NCI-H1092 (cell line): ENCODE measurements around the gene SLC30A1.
"Not testable (repeated sequence)": the region's sequence is repeated elsewhere in the genome, so short reads cannot be mapped to it uniquely, and the experiment has no call there.

Experiments used
- DNase-seq: peaks from one replicate; lab custom pipeline; 2025; lab: John Stamatoyannopoulos, UW

The SLC30A1 gene, protein sequence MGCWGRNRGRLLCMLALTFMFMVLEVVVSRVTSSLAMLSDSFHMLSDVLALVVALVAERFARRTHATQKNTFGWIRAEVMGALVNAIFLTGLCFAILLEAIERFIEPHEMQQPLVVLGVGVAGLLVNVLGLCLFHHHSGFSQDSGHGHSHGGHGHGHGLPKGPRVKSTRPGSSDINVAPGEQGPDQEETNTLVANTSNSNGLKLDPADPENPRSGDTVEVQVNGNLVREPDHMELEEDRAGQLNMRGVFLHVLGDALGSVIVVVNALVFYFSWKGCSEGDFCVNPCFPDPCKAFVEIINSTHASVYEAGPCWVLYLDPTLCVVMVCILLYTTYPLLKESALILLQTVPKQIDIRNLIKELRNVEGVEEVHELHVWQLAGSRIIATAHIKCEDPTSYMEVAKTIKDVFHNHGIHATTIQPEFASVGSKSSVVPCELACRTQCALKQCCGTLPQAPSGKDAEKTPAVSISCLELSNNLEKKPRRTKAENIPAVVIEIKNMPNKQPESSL

DNA sequence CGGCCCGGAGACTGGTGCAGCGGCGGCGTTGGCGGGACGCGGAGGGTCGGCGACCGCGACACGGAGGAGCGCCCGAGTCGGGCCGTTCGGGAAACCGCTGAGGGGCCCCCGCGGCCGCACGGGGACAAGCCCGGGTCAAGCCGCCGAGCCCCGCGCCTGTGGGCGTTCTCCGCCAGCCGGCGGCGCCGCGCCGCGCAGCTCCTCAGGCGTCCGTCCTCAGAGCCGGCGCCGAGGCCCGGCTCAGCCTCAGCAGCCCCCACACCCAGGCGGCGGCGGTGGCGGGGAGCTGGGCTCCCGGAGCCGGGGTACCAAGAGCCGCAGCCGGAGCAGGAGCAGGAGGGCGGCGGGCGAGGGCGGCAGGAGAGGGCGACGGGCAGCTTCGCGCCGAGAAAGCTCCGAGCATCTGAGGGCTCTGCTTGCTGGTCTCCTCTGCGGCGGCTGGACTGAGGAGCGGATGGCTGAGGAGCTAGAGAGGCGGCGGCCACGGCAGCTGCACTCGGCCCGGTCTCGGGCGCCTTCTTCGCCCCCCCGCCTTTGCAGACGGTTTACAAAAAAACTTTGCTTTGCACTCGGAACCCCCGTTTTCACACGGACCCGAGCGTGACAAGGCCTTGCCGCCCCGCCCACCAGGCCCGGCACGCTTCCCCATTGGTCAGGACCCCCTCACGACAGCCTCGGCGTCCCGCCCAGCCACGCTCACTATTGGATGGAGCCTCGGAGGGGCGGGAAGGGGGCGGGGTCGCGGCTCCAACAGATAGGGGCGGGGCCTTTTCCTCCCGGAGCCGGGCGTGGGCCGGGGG, at the start of gene SLC30A1:
SLC30A1 (minus strand) TSS at position 522 of the 800 bp plus-strand sequence. CDS start 549 bp downstream, outside the sequence.
- DNase-seq = peak; percentile 98

DNA sequence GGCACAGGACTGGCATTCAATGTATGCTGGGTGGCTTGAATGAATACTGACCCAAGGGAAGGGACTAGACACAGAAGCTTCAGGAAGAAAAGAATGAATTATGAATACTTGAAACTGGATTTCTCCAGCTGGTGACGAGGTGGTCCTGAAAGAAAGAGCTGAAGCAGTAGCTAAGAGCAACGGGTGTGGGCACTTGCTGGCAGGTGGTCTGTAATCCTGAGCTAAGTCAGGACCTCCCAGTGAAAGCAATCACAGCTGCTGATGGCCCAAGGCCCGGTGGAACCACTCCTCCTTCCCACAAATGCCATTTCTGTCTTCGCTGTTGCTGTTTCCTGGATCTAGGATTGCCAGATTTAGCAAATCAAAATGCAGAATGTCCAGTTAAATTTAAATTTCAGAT, 49.5 kb upstream of the SLC30A1 start:
- DNase-seq = no peak

DNA sequence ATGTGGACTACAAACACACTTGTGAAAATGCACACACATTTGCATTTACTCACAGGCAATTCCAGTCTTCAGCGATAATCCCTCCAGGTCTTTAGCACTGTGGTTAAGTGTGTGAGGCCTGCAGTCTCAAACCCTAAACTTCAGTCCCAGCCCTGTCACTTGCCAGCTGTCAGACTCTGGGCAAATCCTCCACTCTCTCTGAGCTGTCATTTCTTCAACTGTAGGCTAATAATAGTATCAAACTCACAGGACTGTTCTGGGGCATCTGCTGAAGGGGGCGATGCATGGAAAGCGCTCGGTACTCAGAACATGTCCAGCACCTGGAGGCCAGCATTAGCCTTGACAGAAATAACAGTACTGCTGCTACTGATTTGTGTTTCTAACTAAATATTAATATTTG, 48.3 kb upstream of the SLC30A1 start:
- DNase-seq = no peak

DNA sequence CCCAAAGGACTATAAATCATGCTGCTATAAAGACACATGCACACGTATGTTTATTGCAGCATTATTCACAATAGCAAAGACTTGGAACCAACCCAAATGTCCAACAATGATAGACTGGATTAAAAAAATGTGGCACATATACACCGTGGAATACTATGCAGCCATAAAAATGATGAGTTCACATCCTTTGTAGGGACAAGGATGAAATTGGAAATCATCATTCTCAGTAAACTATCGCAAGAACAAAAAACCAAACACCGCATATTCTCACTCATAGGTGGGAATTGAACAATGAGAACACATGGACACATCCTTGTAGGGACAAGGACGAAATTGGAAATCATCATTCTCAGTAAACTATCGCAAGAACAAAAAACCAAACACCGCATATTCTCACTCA, 46.9 kb upstream of the SLC30A1 start:
- not testable (repeated sequence) for DNase-seq

DNA sequence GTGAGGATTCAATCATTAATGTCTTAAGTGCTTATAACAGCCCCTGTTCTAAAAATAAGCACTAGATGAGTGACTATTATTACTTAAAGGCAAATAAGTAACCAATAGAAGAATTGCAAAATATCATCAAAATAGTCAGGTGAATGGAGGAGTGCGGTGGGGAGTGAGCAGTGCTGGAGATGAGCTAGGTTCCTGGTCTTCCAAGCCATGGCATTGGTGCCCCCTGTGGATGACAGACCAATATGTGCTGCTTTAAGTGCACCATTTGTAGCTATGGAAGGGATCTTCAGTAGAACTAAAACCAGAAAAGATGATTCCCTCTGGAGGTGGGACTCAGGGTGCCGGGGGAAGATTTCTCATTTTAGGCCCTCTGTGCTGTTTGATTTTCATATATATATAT, 46.1 kb upstream of the SLC30A1 start:
- no peak for DNase-seq

DNA sequence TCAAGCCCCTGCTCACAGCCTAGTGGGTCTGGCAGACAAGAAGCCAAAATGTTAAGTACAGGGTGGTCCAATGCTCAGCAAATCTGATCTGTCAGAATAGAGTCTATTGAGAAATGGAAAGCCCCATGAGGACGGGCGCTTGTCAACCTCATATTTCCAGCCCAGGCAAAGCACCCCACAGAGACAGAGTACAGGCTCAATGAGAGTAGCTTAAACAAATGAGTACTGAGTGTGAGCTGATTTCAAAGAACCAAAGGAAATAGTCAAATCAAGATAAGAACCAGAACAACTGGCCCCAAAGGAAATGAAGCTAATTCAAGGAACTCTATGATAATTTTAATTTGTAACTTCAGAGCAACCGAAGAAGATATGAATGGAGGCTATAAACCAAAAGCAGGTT, 44.6 kb upstream of the SLC30A1 start:
- no peak for DNase-seq

DNA sequence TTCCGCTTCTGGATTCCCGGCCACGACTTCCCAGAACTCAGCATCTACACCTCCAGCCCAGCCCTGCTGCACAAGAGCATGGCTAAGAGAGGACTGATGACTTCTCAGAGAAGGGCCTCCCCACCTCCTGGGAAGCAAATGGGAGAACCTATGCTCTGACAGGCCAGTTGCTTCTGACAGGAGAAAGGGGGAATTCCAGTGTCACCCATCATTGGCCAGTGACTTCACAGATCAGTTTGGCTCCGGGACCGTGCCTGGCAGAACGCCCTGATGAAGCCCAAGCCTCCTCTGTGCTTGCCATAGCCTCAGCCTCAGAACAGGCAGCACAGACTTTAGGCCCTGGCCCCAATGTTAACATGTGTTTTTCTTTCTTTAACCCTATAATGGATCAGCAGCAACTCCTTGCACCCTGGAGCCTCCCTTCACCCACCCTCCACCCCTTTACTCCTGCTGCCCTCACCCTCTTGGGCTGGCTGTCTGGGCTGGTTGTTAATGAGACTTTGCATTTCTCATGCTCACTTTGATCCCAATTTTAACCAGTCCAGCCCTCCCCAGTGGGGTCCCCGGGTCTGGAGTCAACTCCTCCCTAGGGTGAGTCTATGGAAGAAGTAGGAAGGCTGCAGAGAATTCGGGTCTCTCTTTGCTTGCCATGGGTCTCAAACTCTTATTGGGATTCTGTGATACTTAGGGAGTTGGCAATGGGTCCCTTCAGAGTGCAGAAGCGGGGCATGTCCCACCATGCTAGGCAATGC, 42.7 kb upstream of the SLC30A1 start:
- DNase-seq = no peak

DNA sequence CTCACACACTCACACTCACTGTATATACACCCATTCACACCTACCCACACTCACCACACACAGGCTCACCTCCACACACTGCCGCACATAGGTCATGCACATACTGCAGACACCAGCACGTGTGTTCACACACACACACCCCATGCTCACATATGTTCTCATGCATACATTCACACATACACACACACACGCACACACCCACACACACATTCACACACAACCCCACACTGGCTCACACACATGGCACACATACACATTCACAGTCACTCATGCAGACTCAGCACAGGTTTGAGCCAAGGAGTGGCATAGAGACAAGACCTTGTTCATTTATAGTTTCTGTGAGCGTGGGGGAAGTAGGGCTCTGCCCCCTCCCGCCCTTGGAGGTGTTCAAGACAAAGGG, 41.1 kb upstream of the SLC30A1 start:
- DNase-seq = no peak

DNA sequence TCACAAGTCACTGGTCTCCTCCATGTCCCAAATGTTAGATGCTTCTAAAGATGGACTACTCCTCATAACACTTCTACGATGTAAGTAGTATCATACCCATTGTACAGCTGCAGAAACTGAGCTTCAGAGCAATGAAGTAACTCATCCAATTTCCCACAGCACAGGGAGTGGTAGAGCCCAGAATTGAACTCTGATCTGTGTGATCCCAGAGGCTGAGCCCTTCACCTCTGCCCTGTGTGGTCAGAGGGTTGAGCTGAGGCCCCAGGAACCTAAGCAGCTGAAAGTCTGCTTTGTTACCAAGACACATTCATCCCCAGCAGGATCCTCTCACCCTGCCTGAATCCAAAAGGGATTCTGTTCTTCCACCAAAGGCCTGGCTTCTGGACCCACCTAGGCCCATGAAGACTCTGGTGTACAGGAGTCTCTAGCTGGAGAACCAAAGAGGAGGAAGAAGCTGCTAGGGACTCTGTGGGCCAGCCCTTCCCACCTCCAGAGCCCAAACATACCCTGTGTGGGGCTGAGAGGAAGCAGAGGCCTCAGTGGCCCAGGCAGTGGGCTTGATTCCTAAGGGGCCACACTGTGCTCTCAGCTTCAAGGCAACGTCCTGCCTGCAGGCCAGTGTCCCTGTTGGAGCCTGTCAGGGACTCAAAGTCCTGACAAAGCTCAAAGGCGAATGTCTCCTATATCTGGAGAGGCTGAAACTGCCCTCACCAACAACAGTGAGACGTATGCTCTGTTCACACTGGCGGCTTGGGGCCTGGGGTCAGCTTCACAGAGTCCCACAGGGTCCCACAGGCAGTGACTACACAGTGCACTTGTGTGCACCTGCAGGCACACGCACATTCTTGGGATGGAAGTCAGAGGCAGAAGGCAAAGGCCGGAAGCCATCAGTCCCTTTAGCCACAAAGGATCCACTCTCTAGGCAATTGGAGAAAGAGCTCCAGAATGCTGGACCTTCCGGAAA, 40.4 kb upstream of the SLC30A1 start:
- no peak for DNase-seq

DNA sequence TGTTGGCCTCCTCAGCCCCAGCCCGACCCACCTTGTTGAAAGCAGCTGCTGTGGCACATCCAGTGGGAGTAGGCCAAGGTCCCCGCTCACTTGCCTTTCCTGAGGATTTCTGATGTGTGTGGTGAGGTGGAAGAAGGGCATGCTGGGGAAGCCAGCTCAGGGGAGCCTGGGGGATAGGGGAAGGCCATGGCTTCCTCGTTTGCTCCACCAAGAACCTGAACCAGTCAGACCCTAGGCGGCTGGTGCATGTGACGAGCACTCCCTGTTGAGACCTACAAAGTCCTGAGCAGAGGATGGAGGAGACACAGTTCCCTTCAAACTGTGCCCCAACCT, 38.0 kb upstream of the SLC30A1 start:
- no peak for DNase-seq

DNA sequence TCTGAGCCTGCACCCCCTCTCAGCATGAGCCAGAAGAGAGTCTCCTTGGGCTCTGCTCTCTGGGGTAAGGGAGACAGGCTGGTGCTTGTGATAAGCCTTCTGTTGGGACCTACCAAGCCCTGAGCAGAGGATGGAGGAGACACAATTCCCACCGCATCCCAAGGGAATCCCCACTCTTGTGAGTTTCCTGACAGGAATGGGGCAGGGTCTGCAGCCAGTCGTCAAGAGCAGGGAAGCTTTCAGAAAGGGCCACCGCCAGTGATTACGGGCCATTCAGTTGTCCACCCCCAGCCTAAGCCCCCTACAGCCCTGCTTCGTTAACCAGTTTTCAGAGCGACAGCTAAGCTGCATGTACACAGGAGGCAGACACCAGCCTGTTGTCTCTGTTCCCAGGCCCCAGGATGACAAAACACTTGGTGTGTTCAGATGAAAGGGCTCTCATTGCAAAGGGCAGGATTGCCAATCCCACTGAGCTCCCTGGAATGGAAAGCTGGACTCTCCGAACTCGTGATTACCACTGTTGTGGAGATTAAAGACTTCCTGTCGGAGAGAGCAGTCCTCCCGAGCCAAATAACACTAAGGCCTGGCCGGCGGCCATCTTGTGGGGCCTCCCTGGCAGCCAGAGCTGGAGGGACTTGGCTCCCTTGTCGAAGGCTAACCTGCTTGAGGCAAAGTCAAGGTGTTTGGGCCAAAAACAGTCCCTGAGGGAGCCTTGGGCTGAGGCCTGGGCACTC, 37.4 kb upstream of the SLC30A1 start:
- no peak for DNase-seq

DNA sequence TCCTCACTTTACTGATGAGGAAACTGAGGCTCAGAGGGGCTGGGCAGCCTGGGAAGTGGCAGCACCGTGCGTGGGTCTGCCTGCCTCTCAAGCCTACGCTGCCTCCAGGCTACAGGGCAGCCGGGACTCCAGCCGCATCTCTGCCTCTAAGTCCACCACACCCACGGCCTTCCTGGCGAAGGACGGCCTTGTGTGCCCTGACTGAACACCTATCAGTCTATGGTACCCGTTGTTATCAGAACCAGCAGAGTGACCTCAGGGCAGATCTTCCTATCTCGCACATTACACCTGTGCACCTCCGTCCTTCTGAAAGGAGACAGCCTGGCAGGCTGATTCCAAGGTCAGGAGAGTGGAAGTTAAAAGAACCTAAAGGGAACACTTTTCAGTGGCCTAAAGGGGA, 35.7 kb upstream of the SLC30A1 start:
- no peak for DNase-seq

DNA sequence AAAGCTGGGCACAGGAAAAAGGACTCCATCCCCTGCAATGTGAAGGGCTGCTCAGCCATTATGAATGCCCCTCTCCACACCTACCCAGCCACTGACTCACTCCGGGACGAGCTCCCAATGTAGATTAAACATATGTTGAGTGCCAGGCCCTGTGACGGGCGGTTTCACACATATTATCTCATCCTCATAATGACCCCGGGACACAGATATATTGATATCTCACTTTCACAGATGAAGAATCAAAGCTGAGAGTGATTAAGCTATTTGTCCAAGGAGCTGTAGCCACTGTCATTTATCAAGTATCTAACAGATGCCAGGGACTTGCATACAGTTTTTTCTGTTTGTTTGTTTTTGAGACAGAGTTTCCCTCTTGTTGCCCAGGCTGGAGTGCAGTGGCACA, 35.0 kb upstream of the SLC30A1 start:
- no peak for DNase-seq

DNA sequence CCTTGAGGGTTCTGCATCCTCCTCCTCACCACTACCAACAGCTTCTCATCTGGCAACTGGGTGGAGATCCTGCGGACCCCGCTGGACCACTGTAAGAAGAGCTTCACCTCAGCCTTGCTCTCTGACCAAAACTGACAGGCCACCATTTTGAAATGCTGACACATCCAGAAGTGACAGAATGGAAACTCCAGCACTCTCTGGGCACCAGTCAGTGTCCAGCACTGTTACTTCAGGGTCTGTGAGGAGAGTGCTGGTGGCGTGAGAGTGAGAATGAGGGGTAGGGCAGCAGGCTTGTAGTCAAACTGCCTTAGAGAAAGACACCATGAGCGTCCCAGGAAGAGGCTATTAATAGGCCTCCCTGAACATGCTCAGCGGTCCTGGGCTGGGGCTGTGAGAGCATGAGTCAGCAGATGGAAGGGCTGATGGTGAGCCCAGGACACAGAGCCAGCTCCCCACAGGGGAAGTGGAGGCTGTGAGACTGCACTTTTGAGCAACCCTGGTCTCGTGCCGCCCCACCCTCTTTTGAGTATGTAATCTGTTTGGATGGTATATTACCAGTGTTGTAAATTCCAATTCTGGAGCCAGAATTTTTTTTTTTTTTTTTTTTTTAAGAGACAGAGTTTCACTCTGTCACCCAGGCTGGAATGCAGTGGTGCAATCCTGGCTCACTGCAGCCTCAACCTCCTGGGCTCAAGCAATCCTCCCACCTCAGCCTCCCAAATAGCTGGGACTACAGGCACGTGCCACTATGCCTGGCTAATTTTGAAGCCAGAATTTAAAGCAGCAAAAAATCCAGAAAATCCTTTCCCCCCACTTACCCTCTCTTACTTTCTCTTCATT, 34.4 kb upstream of the SLC30A1 start:
- no peak for DNase-seq

DNA sequence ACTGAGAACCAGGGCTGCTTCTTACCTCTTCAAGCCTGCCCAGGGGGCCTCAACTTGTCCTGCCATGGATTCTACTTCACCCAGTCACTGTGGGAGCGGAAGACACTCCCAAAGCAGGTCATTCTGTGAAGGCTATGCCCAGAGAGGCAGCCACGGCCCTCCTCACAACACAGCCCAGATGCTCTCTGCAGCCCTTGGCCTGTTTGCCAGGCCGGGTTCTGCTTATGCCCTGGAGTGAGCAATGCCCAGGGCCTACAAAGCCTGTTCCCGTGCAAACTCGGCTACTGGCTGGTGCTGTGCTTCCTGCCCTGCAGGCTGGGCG, 33.8 kb upstream of the SLC30A1 start:
- DNase-seq = no peak

DNA sequence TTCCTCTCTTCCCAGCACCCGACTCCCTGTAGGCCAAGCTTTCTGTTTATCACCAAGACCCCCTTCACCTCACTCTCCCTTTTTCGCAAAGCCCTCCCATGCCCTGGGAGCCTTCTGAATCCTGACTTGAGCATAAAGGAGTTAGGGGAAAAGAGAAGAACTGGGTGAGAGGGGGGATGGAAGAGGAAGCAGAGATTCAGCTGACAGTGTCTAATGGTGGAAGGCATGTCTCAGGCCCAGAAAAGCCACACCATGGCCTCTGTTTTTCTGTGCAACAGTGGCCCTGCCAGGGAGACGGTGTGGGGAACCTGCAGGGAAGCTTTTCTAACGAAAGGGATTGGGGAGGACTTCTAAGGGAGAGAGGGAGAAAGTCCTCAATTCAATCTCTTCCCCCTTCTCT, 32.9 kb upstream of the SLC30A1 start:
- DNase-seq = no peak

DNA sequence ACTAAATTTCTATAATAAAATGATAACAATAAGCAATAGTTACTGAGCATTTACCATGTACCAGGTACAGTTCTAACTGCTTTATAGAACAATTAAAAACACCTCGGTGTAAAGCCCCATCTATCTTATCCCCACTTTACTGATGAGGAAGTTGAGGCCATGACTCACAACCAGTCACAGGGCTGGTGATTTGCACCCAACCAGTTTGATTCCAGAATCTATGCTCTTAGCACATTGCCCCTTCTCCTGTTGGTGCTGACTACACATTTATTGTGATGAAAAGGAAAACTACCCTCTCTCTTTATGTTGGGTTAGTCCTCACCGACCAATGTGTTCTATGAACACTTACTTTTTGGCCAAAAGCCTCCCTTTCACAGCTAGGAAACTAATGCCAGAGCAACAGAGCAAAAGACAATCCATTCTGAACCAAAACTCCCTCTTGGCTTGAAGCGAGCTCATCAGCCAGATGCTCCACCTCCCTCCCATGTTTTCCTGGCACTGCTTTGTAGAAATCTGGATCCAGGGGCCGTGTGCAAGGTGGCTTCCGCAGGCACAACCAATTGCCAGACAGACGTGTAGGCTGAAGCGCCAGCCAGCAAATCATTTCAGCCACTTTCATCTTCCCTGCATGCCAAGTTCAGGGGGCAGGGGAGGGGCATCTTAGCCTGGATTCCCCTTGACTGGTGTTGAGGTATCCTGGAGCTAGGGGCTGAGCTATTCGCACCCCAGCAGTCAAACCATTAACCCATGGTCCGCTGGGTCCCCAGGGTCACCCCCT, 32.0 kb upstream of the SLC30A1 start:
- DNase-seq = no peak

DNA sequence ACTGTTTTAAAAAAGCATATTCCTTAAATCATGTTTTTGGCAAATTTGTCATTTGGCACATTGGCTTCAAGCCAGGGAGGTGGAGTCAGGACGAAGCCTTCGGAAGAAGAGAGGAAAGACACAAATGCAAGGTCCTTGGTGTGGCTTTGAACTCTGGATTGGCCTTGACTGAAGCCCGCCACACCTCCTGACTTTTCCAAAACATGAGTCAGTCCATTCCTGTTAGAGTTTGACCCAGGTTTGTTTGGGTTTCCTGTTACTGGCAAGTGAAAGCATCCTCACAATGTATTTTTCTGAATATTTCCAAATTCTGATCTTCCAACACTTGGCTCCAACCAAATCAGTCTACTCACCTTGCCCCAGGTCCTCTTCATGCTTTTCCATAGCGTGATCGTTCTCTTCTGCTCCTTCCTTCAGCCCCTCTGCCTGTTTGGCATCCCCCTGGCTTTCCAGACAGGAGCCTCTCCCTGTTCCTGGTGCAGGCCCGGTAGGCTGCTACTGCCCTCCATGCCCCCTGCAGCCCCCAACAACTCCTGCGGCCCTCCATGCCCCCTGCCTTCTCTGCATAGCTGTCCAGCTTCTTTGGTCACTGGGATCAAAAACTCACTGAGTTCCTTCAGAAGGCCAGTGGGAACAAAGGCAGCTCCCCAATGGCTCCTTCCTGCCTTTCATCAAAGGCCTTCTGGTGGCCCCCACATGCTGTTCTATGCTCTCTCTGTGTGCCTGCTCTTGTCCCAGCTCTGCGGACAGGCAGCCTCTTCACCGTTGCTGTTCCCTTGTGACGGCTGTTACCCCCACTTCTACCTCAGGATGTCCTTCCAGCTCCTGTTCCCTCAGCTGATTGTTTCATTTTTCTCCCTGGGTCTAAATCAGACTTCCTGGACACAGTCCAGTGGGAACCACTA, 30.4 kb upstream of the SLC30A1 start:
- DNase-seq = no peak
